NCI-H2081 (cell line): Measurements from ENCODE around the gene MADCAM1.
"Not testable (repeated sequence)": the region's sequence is repeated elsewhere in the genome, so short reads cannot be mapped to it uniquely, and the experiment has no call there.

Source experiments
- DNase-seq, 2 experiments: peaks; one replicate each; lab custom pipeline; 2025; lab: John Stamatoyannopoulos, UW

The MADCAM1 gene

DNA sequence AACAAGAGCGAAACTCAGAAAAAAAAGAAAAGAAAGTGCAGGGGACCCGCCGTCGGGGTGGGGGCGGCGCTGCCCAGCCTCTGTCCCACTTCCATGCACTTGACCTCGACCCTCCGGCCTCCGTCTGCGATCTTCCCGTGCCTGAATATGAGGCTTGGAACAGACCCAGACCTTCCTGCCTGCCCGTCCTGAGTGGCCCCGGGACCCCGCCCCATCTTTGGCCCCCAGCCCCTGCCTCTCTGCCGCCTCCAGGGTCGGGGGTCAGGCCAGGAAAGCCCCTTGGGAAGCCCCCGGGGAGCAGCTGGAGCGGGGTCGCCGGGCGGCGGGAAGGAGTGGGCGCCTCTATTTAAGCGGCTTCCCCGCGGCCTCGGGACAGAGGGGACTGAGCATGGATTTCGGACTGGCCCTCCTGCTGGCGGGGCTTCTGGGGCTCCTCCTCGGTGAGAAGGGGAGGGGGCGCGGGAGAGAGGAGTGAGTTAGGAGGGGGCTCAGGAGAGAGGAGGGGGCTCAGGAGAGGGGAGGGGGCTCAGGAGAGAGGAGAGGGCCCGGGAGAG is at the start of gene MADCAM1:
TSS of gene MADCAM1 (plus strand) at position 375 of the 554 bp plus-strand sequence. CDS start at position 389, 14 bp downstream.
- no peak for DNase-seq

DNA sequence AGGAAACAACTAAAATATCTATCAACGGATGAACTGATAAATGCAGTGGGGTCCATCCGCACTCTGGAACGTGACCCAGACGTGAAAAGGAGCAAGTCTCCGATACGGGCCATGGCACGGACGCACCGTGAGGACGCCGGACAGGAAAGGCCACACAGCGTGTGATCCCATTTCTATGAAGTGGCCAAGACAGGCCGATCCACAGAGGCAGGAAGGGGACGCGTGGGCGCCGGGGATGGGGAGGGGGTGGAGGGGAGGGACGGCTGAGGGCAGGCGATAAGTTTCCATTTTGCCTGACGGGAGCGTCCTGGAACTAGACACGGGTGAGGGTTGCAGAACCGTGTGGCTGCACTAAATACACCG is 49.2 kb upstream of the MADCAM1 start:
- DNase-seq, result no peak

GRCh38 chr19:447816-448560 is 48.3 kb upstream of the MADCAM1 start:
- DNase-seq, result no peak

DNA sequence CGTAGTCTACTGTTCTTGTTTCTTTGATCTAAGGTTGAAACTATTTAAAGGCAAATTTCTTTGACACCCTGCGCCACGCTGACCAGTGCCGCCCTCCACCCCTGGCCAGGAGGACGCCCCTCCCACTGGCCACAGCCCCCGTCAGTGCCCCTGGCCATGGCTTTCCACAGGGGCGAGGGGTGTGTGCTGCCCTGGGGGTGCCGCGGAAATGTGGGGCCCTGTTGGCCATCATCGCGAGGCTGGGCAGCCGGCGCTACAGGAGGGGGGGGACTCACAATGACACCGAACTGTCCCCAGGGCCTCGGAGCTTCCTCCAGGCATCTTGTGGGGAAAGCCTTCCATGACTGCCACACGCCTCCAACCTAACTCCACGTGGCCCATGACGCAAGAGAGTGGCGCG is 46.4 kb upstream of the MADCAM1 start:
- no peak for DNase-seq

GRCh38 chr19:450912-451481 is 45.3 kb upstream of the MADCAM1 start:
- not testable (repeated sequence) for DNase-seq

- DNase-seq, result no peak
These were observed 43.5 kb upstream of the MADCAM1 start for GRCh38 chr19:452829-453228.

DNA sequence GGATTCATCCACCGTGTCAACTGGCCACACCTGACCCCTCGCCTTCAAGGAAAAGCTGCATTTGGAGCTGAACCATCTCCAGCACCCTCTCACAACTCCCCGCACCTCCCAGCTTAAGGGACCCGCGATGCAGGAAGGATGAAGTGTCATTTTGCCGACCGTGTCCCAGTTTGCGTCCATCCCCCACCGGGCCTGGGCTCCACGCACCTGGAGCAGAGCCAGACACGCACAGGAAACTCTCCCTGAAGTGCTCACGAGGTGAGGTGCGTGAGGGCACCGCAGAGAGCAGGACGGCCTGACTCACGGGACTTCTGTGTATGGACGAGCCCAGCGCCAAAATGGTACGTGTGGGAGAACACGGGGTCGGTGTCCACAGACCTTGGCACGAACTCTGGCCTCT is 42.7 kb upstream of the MADCAM1 start:
- DNase-seq, result no peak

GRCh38 chr19:455031-455705 is 41.1 kb upstream of the MADCAM1 start:
- DNase-seq, result no peak

- no peak for DNase-seq
These were observed 40.3 kb upstream of the MADCAM1 start for GRCh38 chr19:455851-456546.

- DNase-seq, result peak in 1 of 2 experiments; percentile 14
These were observed 39.7 kb upstream of the MADCAM1 start for GRCh38 chr19:456547-457110.

- DNase-seq, result no peak
These were observed 38.6 kb upstream of the MADCAM1 start for GRCh38 chr19:457636-458035.

- DNase-seq, result no peak
These were observed 37.9 kb upstream of the MADCAM1 start for GRCh38 chr19:458091-459042.

DNA sequence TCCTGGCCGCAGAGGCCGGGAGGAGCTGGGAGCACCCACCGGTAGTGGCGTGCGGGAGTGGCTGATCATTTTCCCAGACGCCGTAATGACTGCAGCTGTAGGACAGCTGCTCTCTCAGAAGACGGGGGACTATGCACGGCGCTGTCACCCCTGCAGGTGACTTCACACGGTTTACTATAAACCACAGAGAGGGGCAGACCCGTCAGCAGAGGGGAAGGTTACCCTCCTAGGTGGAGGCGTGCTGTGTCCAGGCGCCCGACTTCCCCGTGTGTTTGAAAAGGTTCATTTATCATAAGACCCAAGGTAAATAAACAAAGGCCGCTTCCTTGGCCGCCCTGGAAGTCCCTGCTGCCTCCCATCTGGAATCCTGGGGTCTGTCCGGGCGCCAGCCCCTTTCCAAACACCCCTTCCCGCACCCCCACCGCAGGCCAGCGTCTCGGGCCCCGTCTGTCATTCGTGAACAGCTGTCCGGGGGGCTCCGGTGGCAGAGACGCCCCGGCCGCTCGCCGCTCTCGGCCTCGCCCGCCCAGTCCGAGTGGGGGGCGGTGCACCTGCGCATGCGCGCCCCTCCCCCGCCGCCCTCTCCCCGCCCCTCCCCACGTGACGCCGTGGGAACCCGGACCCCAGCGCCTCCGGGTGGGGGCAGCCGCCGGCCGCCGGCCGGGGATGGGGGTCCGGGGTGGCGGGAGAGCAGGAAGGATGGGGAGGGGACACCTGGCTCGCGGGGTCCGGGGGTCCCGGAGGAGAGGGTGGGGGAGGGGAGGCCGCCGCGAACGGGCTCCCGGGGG is 36.4 kb upstream of the MADCAM1 start:
- peak; percentile 50 to 85 for DNase-seq

GRCh38 chr19:460877-461720 is 35.2 kb upstream of the MADCAM1 start, which contains the start of gene SHC2:
Gene SHC2, minus strand, starts transcription at chr19:461033. Its CDS starts 37 bp downstream, at chr19:460996.
- no peak for DNase-seq

- DNase-seq, result peak; percentile 54 to 76
These were observed 34.4 kb upstream of the MADCAM1 start for GRCh38 chr19:461721-462551.

GRCh38 chr19:463483-464207 is 32.6 kb upstream of the MADCAM1 start:
- no peak for DNase-seq

DNA sequence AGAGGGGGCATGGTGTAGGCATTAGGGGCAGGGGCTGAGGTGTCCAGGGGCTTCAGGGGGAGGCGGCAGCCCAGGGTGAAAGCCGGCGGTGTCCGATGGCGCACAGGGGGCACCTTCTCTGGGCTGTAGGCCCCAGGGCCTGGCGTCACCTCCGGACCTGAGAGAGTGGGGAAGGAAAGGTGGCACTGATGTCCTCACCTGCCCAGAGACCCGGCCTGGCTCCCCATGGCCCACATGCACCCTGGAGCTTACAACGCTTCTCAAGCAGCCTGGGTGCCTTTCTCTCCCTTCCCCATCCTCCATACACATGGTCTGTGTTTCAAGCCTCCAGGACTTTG is 32.1 kb upstream of the MADCAM1 start:
- DNase-seq, result no peak
